ENCODE data around the gene ALDH1L1. TPM values are rescaled to one million over a fixed set of nuclear protein-coding genes. Genes with fewer than 3 reads are reported as not detected.

Gene ALDH1L1
- total and polyA plus RNA-seq, 2 of the 13 experiments (the other 11 are each of a cell fraction or from before 2014, with no cell fraction given) = 11.2 to 28.7 TPM

- Histone ChIP-seq H2AFZ (ENCODE audit: low read length) (no peak overlapping the region), H4K20me1 (ENCODE audit: insufficient read depth, low read length) (no peaks in the 10 kb centered on the region), H3K9ac (ENCODE audit: insufficient read depth, low read depth, low read length) (no peak overlapping the region), H3K9me3 (ENCODE audit: low read length) (no peaks in the 10 kb centered on the region), H3K36me3 (replicated peaks in 1 of 2; ENCODE audit: control insufficient read depth in 1 of 2, insufficient read depth in 2 of 2, low read length in 2 of 2) (peaks cover 9 to 14% of the 10 kb centered on the region in 2 experiments; a peak in 3 of 5 replicates), H3K79me2 (ENCODE audit: insufficient read depth, low read length) (no peaks in the 10 kb centered on the region), H3K4me2 (ENCODE audit: low read depth, low read length) (no peak overlapping the region), H3K4me1 (ENCODE audit: insufficient read depth, low read length) (no peaks in the 10 kb centered on the region), H3K27me3 (ENCODE audit: control insufficient read depth in 1 of 2, insufficient read depth in 2 of 2, low read length in 2 of 2) (no peaks in the 10 kb centered on the region), H3K4me3 (replicated peaks in 1 of 3; ENCODE audit: insufficient read depth in 1 of 3, low read depth in 2 of 3, low read length in 3 of 3) (no peak overlapping the region), H3K27ac (ENCODE audit: extremely low read length, insufficient read depth, low read length) (no peak overlapping the region)
- POLR2A ChIA-PET = no interaction called here
- FAIRE-seq (no peak), DNase-seq (ENCODE audit: low spot score) (no peak), ATAC-seq (no peak)
- in situ Hi-C loops (cut with HindIII; ENCODE audit: extremely low pct_ligation_motif_present, low pct_unique_long_range_greater_than_20kb) = no loop called here
- no TSS peak for BruUV-seq (replicated peaks)
- WGBS (ENCODE audit: low lambda C conversion rate) = 93% methylated on average over 10 of the region's 13 CpGs
- CTCF ChIA-PET (ENCODE audit: low intra/inter-chr PET ratio, low total read pairs) = no interaction called here
- intact Hi-C loops (cut with micrococcal nuclease; ENCODE audit: unreplicated experiment) = loop anchor here (10.0 kb wide), 1 partner anchor 138 kb away; no protein-coding TSS in a partner anchor
- no peak for TF ChIP-seq HMG20B (CRISPR knock-in tag; conservative IDR thresholded peaks at IDR 0.05)
- no peak for TF ChIP-seq U2AF2 (IDR thresholded peaks at IDR 0.05; ENCODE audit: low read depth, low read length)
- no peak for TF ChIP-seq HCFC1 (IDR thresholded peaks at IDR 0.05; ENCODE audit: low read depth, low read length)
- no peak for TF ChIP-seq ZNF710 (CRISPR knock-in tag; IDR thresholded peaks at IDR 0.05; ENCODE audit: borderline replicate concordance)
- no peak for TF ChIP-seq ZNF768 (CRISPR knock-in tag; IDR thresholded peaks at IDR 0.05)
- TF ChIP-seq ZSCAN29 (CRISPR knock-in tag; conservative IDR thresholded peaks at IDR 0.05) = no peak
- no peak for TF ChIP-seq SP140L (CRISPR knock-in tag; IDR thresholded peaks at IDR 0.05; ENCODE audit: borderline replicate concordance)
- no peak for TF ChIP-seq ZNF7 (CRISPR knock-in tag; IDR thresholded peaks at IDR 0.05)
- no peak for TF ChIP-seq ZBTB39 (CRISPR knock-in tag; IDR thresholded peaks at IDR 0.05)
- TF ChIP-seq, protein P1, sequence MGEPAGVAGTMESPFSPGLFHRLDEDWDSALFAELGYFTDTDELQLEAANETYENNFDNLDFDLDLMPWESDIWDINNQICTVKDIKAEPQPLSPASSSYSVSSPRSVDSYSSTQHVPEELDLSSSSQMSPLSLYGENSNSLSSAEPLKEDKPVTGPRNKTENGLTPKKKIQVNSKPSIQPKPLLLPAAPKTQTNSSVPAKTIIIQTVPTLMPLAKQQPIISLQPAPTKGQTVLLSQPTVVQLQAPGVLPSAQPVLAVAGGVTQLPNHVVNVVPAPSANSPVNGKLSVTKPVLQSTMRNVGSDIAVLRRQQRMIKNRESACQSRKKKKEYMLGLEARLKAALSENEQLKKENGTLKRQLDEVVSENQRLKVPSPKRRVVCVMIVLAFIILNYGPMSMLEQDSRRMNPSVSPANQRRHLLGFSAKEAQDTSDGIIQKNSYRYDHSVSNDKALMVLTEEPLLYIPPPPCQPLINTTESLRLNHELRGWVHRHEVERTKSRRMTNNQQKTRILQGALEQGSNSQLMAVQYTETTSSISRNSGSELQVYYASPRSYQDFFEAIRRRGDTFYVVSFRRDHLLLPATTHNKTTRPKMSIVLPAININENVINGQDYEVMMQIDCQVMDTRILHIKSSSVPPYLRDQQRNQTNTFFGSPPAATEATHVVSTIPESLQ (CRISPR knock-in tag; conservative IDR thresholded peaks at IDR 0.05) = no peak
- no peak for TF ChIP-seq ELF3 (CRISPR knock-in tag; IDR thresholded peaks at IDR 0.05)
- no peak for TF ChIP-seq HBP1 (CRISPR knock-in tag; IDR thresholded peaks at IDR 0.05; ENCODE audit: low read depth)
- TF ChIP-seq ZNF34 (CRISPR knock-in tag; IDR thresholded peaks at IDR 0.05; ENCODE audit: borderline replicate concordance) = no peak
Observed at GRCh38 chr3:126112531-126113237, 67.7 kb downstream of the ALDH1L1 start.

All from HepG2 (cell line).